ENCODE measurements around the gene SEC23IP.
"Not testable (repeated sequence)": the region's sequence is repeated elsewhere in the genome, so short reads cannot be mapped to it uniquely, and the experiment has no call there.

- TF ChIP-seq POLR2A, POLR2AphosphoS5, EP300 (IDR thresholded peaks at IDR 0.05): not testable (repeated sequence)
Observed at GRCh38 chr10:119907695-119908094, 15.2 kb downstream of the SEC23IP start.

Measured in stomach (tissue), 4 donors.